Esophagus (tissue), 2 donors: ENCODE measurements around the gene ERICH2. TPM values are rescaled to one million over a fixed set of nuclear protein-coding genes. Genes with fewer than 3 reads are reported as not detected.

Experiments
- H3K27ac ChIP-seq, 2 donors: one replicate each; pipeline ENCODE4 v1.5.1; 2013; ENCODE audit warnings: low read depth in 2 of 2, mild to moderate bottlenecking in 2 of 2, inconsistent platforms in 1 of 2, low read length in 1 of 2, moderate library complexity in 1 of 2
- H3K27me3 ChIP-seq, 2 donors: one replicate each; pipeline ENCODE4 v1.6.1; 2013; ENCODE audit warnings: low read length in 2 of 2, control low read depth in 1 of 2, mild to moderate bottlenecking in 1 of 2; ENCODE audit not compliant: insufficient read depth in 2 of 2, control insufficient read depth in 1 of 2
- H3K36me3 ChIP-seq, 2 donors: one replicate each; pipeline ENCODE4 v1.6.1; 2013; ENCODE audit warnings: low read length in 1 of 2; ENCODE audit not compliant: control insufficient read depth in 2 of 2, insufficient read depth in 2 of 2
- H3K4me1 ChIP-seq, 2 donors: one replicate each; pipeline ENCODE4 v1.6.1; 2013; ENCODE audit warnings: low read length in 1 of 2; ENCODE audit not compliant: control insufficient read depth in 2 of 2, insufficient read depth in 2 of 2
- H3K4me3 ChIP-seq, 2 donors: one replicate each; pipeline ENCODE4 v1.5.1; 2013; ENCODE audit warnings: low read length in 2 of 2, mild to moderate bottlenecking in 2 of 2, low read depth in 1 of 2, moderate library complexity in 1 of 2
- H3K9me3 ChIP-seq, 2 donors: one replicate each; pipeline ENCODE4 v1.6.1; 2013; ENCODE audit warnings: mild to moderate bottlenecking in 2 of 2, low read depth in 1 of 2, low read length in 1 of 2, moderate library complexity in 1 of 2; ENCODE audit not compliant: control insufficient read depth in 2 of 2, insufficient read depth in 1 of 2
- WGBS, 2 donors: extraction: QIAGEN DNeasy Blood & Tissue Kit; methylation state at CpG; one replicate each; pipeline ENCODE4 v1.1.7; 2013; 5-methylcytosine and 5-hydroxymethylcytosine counted together
- polyA plus RNA-seq, 2 donors: library from polyadenylated mRNA; stranded (reverse); fragments of 200-250 nt; gene quantifications; one replicate each; pipeline ENCODE4 v1.2.3, GENCODE V29; 2013
- donor health status: healthy with polysubstance abuse.
- donor health status: Bipolar disorder and iron deficiency.

Gene ERICH2
- polyA plus RNA-seq, 2 donors = 0.32 TPM; not detected in 1

GRCh38 chr2:170815311-170815710 lies 45.1 kb downstream of the ERICH2 start:
- no peaks in the 10 kb centered on the region for H3K9me3 ChIP-seq
- H3K27ac ChIP-seq = no peak overlapping the region
- no peaks in the 10 kb centered on the region for H3K36me3 ChIP-seq
- 6 to 8% methylated on average over 19 of the region's 19 CpGs for WGBS, 2 donors
- H3K4me1 ChIP-seq = peaks cover 15 to 19% of the 10 kb centered on the region in 2 donors
- H3K4me3 ChIP-seq = no peak overlapping the region
- peaks cover 5 to 20% of the 10 kb centered on the region in 2 donors for H3K27me3 ChIP-seq

GRCh38 chr2:170815746-170816503 lies 45.7 kb downstream of the ERICH2 start:
- no peak overlapping the region for H3K27ac ChIP-seq
- no peaks in the 10 kb centered on the region for H3K36me3 ChIP-seq
- 1 to 2% methylated on average over 51 to 52 of the region's 52 CpGs for WGBS, 2 donors
- no peaks in the 10 kb centered on the region for H3K9me3 ChIP-seq
- H3K4me1 ChIP-seq = peaks cover 16 to 22% of the 10 kb centered on the region in 2 donors
- peaks cover 5 to 20% of the 10 kb centered on the region in 2 donors for H3K27me3 ChIP-seq
- peak overlapping the region; percentile 10 to 49 for H3K4me3 ChIP-seq

- 0 to 1% methylated on average over 48 to 49 of the region's 49 CpGs for WGBS, 2 donors
- Histone ChIP-seq H3K36me3 (no peaks in the 10 kb centered on the region), H3K27me3 (peaks cover 5 to 22% of the 10 kb centered on the region in 2 donors), H3K4me1 (peaks cover 21 to 22% of the 10 kb centered on the region in 2 donors), H3K9me3 (no peaks in the 10 kb centered on the region), H3K27ac (peak within 1 kb of the TSS in 1 of 2 donors; percentile 56), H3K4me3 (peak within 1 kb of the TSS; percentile 45 to 49)
These were observed 46.4 kb downstream of the ERICH2 start, which contains the start of gene GAD1 for GRCh38 chr2:170816504-170817092. TSS of gene GAD1 (plus strand) at chr2:170816887. CDS start at chr2:170818592, 1,705 bp downstream.

- H3K27ac ChIP-seq = peak overlapping the region in 1 of 2 donors; percentile 56
- peak overlapping the region; percentile 45 to 49 for H3K4me3 ChIP-seq
- H3K4me1 ChIP-seq = peaks cover 27 to 29% of the 10 kb centered on the region in 2 donors
- peaks cover 5 to 24% of the 10 kb centered on the region in 2 donors for H3K27me3 ChIP-seq
- 1% methylated on average over 60 to 68 of the region's 69 CpGs for WGBS, 2 donors
- H3K9me3 ChIP-seq = no peaks in the 10 kb centered on the region
- H3K36me3 ChIP-seq = no peaks in the 10 kb centered on the region
These were observed 47.2 kb downstream of the ERICH2 start for GRCh38 chr2:170817093-170818035.

GRCh38 chr2:170818036-170818751 lies 48.0 kb downstream of the ERICH2 start:
- Histone ChIP-seq H3K4me1 (peaks cover 29 to 35% of the 10 kb centered on the region in 2 donors), H3K4me3 (peak overlapping the region; percentile 25 to 49), H3K36me3 (no peaks in the 10 kb centered on the region), H3K9me3 (no peaks in the 10 kb centered on the region), H3K27ac (no peak overlapping the region), H3K27me3 (peaks cover 5 to 21% of the 10 kb centered on the region in 2 donors)
- 3% methylated on average over 59 to 60 of the region's 60 CpGs for WGBS, 2 donors

GRCh38 chr2:170818752-170819470 lies 48.7 kb downstream of the ERICH2 start:
- Histone ChIP-seq H3K9me3 (no peaks in the 10 kb centered on the region), H3K27ac (no peak overlapping the region), H3K4me1 (peaks cover 29 to 37% of the 10 kb centered on the region in 2 donors), H3K27me3 (peaks cover 5 to 18% of the 10 kb centered on the region in 2 donors), H3K36me3 (no peaks in the 10 kb centered on the region), H3K4me3 (peak overlapping the region; percentile 25 to 49)
- WGBS, 2 donors = 15 to 19% methylated on average over 30 of the region's 30 CpGs

- H3K27me3 ChIP-seq = peaks cover under 1 to 14% of the 10 kb centered on the region in 2 donors
- H3K36me3 ChIP-seq = no peaks in the 10 kb centered on the region
- H3K9me3 ChIP-seq = no peaks in the 10 kb centered on the region
- peak overlapping the region in 1 of 2 donors; percentile 20 for H3K4me3 ChIP-seq
- no peak overlapping the region for H3K27ac ChIP-seq
- 31 to 51% methylated on average over 45 of the region's 45 CpGs for WGBS, 2 donors
- H3K4me1 ChIP-seq = peaks cover 29 to 37% of the 10 kb centered on the region in 2 donors
These were observed 49.8 kb downstream of the ERICH2 start for GRCh38 chr2:170819680-170820664.
